Measurements from ENCODE around the gene ZNF529.
"Not testable (repeated sequence)": the region's sequence is repeated elsewhere in the genome, so short reads cannot be mapped to it uniquely, and the experiment has no call there.

The ZNF529 gene

GRCh38 chr19:36573020-36573894 lies at the start of gene ZNF529:
TSS of gene ZNF529 (minus strand) at chr19:36573292. CDS start at chr19:36572346, 946 bp downstream.
- peak; percentile 92 for DNase-seq (ENCODE audit: low read depth)

- DNase-seq (ENCODE audit: low read depth), result no peak
Measured at GRCh38 chr19:36605877-36606478, 32.9 kb upstream of the ZNF529 start.

GRCh38 chr19:36605101-36605876 lies 32.2 kb upstream of the ZNF529 start, which contains the start of gene ZNF382:
TSS of gene ZNF382 (plus strand) at chr19:36605313. CDS start at chr19:36609915, 4,602 bp downstream.
- DNase-seq (ENCODE audit: low read depth), result peak; percentile 74

- DNase-seq (ENCODE audit: low read depth), result peak; percentile 74
Measured at GRCh38 chr19:36604656-36605100, 31.6 kb upstream of the ZNF529 start.

- not testable (repeated sequence) for DNase-seq (ENCODE audit: low read depth)
Measured at GRCh38 chr19:36602681-36603080, 29.6 kb upstream of the ZNF529 start.

- DNase-seq (ENCODE audit: low read depth), result no peak
Measured at GRCh38 chr19:36579255-36579654, 6.2 kb upstream of the ZNF529 start.

GRCh38 chr19:36577271-36577996 lies 4.3 kb upstream of the ZNF529 start:
- DNase-seq (ENCODE audit: low read depth), result peak; percentile 46

- DNase-seq (ENCODE audit: low read depth), result no peak
Measured at GRCh38 chr19:36574741-36575140, 1.6 kb upstream of the ZNF529 start.

GRCh38 chr19:36573895-36574720 lies 1.0 kb upstream of the ZNF529 start:
- DNase-seq (ENCODE audit: low read depth), result peak; percentile 33

- DNase-seq (ENCODE audit: low read depth), result no peak
Measured at GRCh38 chr19:36572593-36573019, 486 bp downstream of the ZNF529 start.

- DNase-seq (ENCODE audit: low read depth), result no peak
Measured at GRCh38 chr19:36564391-36564790, 8.7 kb downstream of the ZNF529 start.

GRCh38 chr19:36547001-36547732 lies 25.9 kb downstream of the ZNF529 start:
- peak; percentile 28 for DNase-seq (ENCODE audit: low read depth)

GRCh38 chr19:36528921-36529518 lies 44.1 kb downstream of the ZNF529 start:
- DNase-seq (ENCODE audit: low read depth), result peak; percentile 13

- peak; percentile 97 for DNase-seq (ENCODE audit: low read depth)
Measured at GRCh38 chr19:36528194-36528920, 44.7 kb downstream of the ZNF529 start, which contains the start of gene ZNF260. TSS of gene ZNF260 (minus strand) at chr19:36528271. CDS start at chr19:36515238, 13,033 bp downstream.

GRCh38 chr19:36527873-36528193 lies 45.3 kb downstream of the ZNF529 start:
- no peak for DNase-seq (ENCODE audit: low read depth)

- no peak for DNase-seq (ENCODE audit: low read depth)
Measured at GRCh38 chr19:36527341-36527740, 45.8 kb downstream of the ZNF529 start.

GRCh38 chr19:36526581-36526980 lies 46.5 kb downstream of the ZNF529 start:
- DNase-seq (ENCODE audit: low read depth), result peak; percentile 16

- DNase-seq (ENCODE audit: low read depth), result no peak
Measured at GRCh38 chr19:36524617-36525016, 48.5 kb downstream of the ZNF529 start.

Data from ELR (cell line).